Dermis microvascular lymphatic vessel endothelial cell (primary cell): ENCODE measurements around the gene SUOX. TPM values are rescaled to one million over a fixed set of nuclear protein-coding genes. Genes with fewer than 3 reads are reported as not detected.

Source experiments
- DNase-seq, 2 donors: peaks; one replicate each; pipeline versions ENCODE4 v3.0.0 to v3.0.0-alpha.2; 2010; ENCODE audit warnings: low read depth in 2 of 2
- total RNA-seq: library from RNA; depleted of rRNA; stranded (reverse); fragments of >200 nt; gene quantifications from 2 replicates; pipeline ENCODE4 v1.2.1, GENCODE V29; 2014

Gene SUOX
- total RNA-seq, 1 donor from 2014 or later = 9.0 TPM

GRCh38 chr12:56020423-56021184 lies 23.5 kb downstream of the SUOX start, which contains the start of gene IKZF4:
IKZF4 (plus strand) TSS chr12:56021043; CDS start chr12:56021494, 451 bp downstream.
- no peak for DNase-seq

GRCh38 chr12:56021889-56022497 lies 24.9 kb downstream of the SUOX start:
- no peak for DNase-seq

- DNase-seq = no peak
Measured at GRCh38 chr12:56028511-56029165, 31.6 kb downstream of the SUOX start.

- DNase-seq = peak in 1 of 2 donors; percentile 32
Measured at GRCh38 chr12:56029166-56029519, 32.1 kb downstream of the SUOX start.

- DNase-seq = peak; percentile 31 to 71
Measured at GRCh38 chr12:56029666-56030293, 32.7 kb downstream of the SUOX start.

- no peak for DNase-seq
Measured at GRCh38 chr12:56031987-56032386, 34.9 kb downstream of the SUOX start.

- DNase-seq = no peak
Measured at GRCh38 chr12:56034586-56035332, 37.7 kb downstream of the SUOX start.

GRCh38 chr12:56037161-56037560 lies 40.1 kb downstream of the SUOX start:
- no peak for DNase-seq

GRCh38 chr12:56038022-56038655 lies 41.1 kb downstream of the SUOX start:
- DNase-seq = no peak

GRCh38 chr12:56040151-56040550 lies 43.1 kb downstream of the SUOX start:
- no peak for DNase-seq

- DNase-seq = no peak
Measured at GRCh38 chr12:56040963-56041551, 44.0 kb downstream of the SUOX start.

GRCh38 chr12:56041552-56042429 lies 44.7 kb downstream of the SUOX start, which contains the start of gene RPS26:
RPS26 (plus strand) TSS chr12:56041918; CDS start chr12:56042167, 249 bp downstream.
- peak; percentile 99 for DNase-seq

- DNase-seq = peak in 1 of 2 donors; percentile 8
Measured at GRCh38 chr12:56042430-56042813, 45.3 kb downstream of the SUOX start.

GRCh38 chr12:56042843-56043242 lies 45.8 kb downstream of the SUOX start:
- no peak for DNase-seq

GRCh38 chr12:56046027-56046780 lies 49.1 kb downstream of the SUOX start:
- no peak for DNase-seq

GRCh38 chr12:56053407-56053893 lies 56.4 kb downstream of the SUOX start:
- no peak for DNase-seq
